Gastrocnemius medialis (tissue), 4 donors: Measurements from ENCODE around the gene FARP1. TPM values are rescaled to one million over a fixed set of nuclear protein-coding genes. Genes with fewer than 3 reads are reported as not detected.

Source experiments
- ATAC-seq, 2 donors: fragments of 150-250 bp; one replicate each; pipeline ENCODE4 v1.9.1; 2016
- DNase-seq, 2 donors: peaks; one replicate each; pipeline ENCODE4 v3.0.0-alpha.2; 2019
- H3K27ac ChIP-seq, 4 donors: fragments of 200-600 bp; sonication (generic); 1 replicate in 1 of 4; 2 replicates in 3 of 4; pipeline ENCODE4 v1.5.1; 2016 to 2018; ENCODE audit warnings: mild to moderate bottlenecking in 2 of 4, moderate library complexity in 1 of 4
- H3K27me3 ChIP-seq, 3 donors: fragments of 200-600 bp; sonication (generic) in 2 of 3; 1 replicate in 1 of 3; 2 replicates in 2 of 3; pipeline versions ENCODE4 v1.5.1 to v1.6.0; 2016 to 2019; ENCODE audit warnings: mild to moderate bottlenecking in 1 of 3, moderate library complexity in 1 of 3
- H3K36me3 ChIP-seq, 2 donors: fragments of 200-600 bp; sonication (generic) in 1 of 2; one replicate each; pipeline ENCODE4 v1.5.1; 2017 to 2018
- H3K4me1 ChIP-seq, 2 donors: fragments of 200-600 bp; sonication (generic) in 1 of 2; one replicate each; pipeline ENCODE4 v1.5.1; 2016 to 2017; ENCODE audit warnings: mild to moderate bottlenecking in 2 of 2
- H3K4me3 ChIP-seq, 4 donors: fragments of 200-600 bp; sonication (generic) in 3 of 4; 1 replicate in 1 of 4; 2 replicates in 3 of 4; pipeline ENCODE4 v1.5.1; 2016 to 2019; ENCODE audit warnings: mild to moderate bottlenecking in 2 of 4
- H3K9me3 ChIP-seq, 3 donors: fragments of 200-600 bp; sonication (generic) in 2 of 3; 1 replicate in 1 of 3; 2 replicates in 2 of 3; pipeline ENCODE4 v1.5.1; 2016 to 2019
- CTCF ChIP-seq, 5 experiments: fragments of 450-650 bp in 3 of 5; fragments of 200-600 bp in 2 of 5; sonication (generic) in 2 of 5; IDR thresholded peaks in 4 of 5; conservative IDR thresholded peaks in 1 of 5; 1 replicate in 4 of 5; 2 replicates in 1 of 5; pipeline ENCODE4 v1.5.1; 2016 to 2019; ENCODE audit warnings: antibody characterized with exemption in 5 of 5, mild to moderate bottlenecking in 3 of 5, moderate library complexity in 3 of 5
- POLR2A ChIP-seq, 2 donors: fragments of 450-650 bp; IDR thresholded peaks; one replicate each; pipeline ENCODE4 v1.6.1; 2017; ENCODE audit warnings: antibody characterized with exemption in 2 of 2, mild to moderate bottlenecking in 2 of 2, moderate library complexity in 2 of 2
- in situ Hi-C, 4 donors: fragments of 200-750 bp; cut with MboI; loops; one replicate each; pipeline versions ENCODE4 v1.15.0 to v1.8.0; 2017; ENCODE audit warnings: low sequenced_read_pairs in 4 of 4
- intact Hi-C: fragments of 100-400 bp; cut with DNase I; formaldehyde crosslinking; loops from one replicate; pipeline ENCODE4 v1.15.1; 2023; ENCODE audit warnings: low total_unique reads
- total RNA-seq, 4 donors: library from RNA; depleted of rRNA; stranded (reverse); fragments of >200 nt; gene quantifications; one replicate each; pipeline versions ENCODE4 v1.1.0 to v1.2.3, GENCODE V29; 2016

FARP1 gene
- total RNA-seq, 4 donors from 2014 or later: 3.5 to 9.8 (median 4.9) TPM

GRCh38 chr13:98129059-98129746 is 13.7 kb upstream of the FARP1 start:
- H3K9me3 ChIP-seq: no peaks in the 10 kb centered on the region
- no peak for ATAC-seq
- no peaks in the 10 kb centered on the region for H3K27me3 ChIP-seq
- no peaks in the 10 kb centered on the region for H3K4me1 ChIP-seq
- intact Hi-C loops (no loop called here), in situ Hi-C loops (loop anchor here in 1 of 4 donors (25.0 kb wide), 1 partner anchor 533 kb away; no protein-coding TSS in a partner anchor)
- no peaks in the 10 kb centered on the region for H3K36me3 ChIP-seq
- H3K27ac ChIP-seq: no peak overlapping the region
- H3K4me3 ChIP-seq: no peak overlapping the region
- no peak for DNase-seq
- TF ChIP-seq POLR2A (IDR thresholded peaks at IDR 0.05) (no peak), CTCF (IDR thresholded peaks at IDR 0.05 in 4 of 5, conservative IDR thresholded peaks at IDR 0.05 in 1 of 5) (no peak)

- Histone ChIP-seq H3K4me1 (no peaks in the 10 kb centered on the region), H3K27ac (no peak overlapping the region), H3K9me3 (no peaks in the 10 kb centered on the region), H3K27me3 (no peaks in the 10 kb centered on the region), H3K36me3 (no peaks in the 10 kb centered on the region), H3K4me3 (no peak overlapping the region)
- DNase-seq: no peak
- TF ChIP-seq POLR2A (IDR thresholded peaks at IDR 0.05): no peak
- no peak for TF ChIP-seq CTCF (IDR thresholded peaks at IDR 0.05 in 4 of 5, conservative IDR thresholded peaks at IDR 0.05 in 1 of 5)
- intact Hi-C loops (loop anchor here (10.0 kb wide), 1 partner anchor 271 kb away; no protein-coding TSS in a partner anchor), in situ Hi-C loops (loop anchor here in 1 of 4 donors (25.0 kb wide), 1 partner anchor 528 kb away; no protein-coding TSS in a partner anchor)
- no peak for ATAC-seq
These were observed 8.9 kb upstream of the FARP1 start for GRCh38 chr13:98133946-98134345.

- no peaks in the 10 kb centered on the region for H3K4me1 ChIP-seq
- no peak for DNase-seq
- no peak overlapping the region for H3K4me3 ChIP-seq
- H3K27ac ChIP-seq: no peak overlapping the region
- no peaks in the 10 kb centered on the region for H3K9me3 ChIP-seq
- H3K36me3 ChIP-seq: no peaks in the 10 kb centered on the region
- intact Hi-C loops: loop anchor here (10.0 kb wide), 1 partner anchor 270 kb away; no protein-coding TSS in a partner anchor
- no peaks in the 10 kb centered on the region for H3K27me3 ChIP-seq
- no peak for ATAC-seq
- TF ChIP-seq CTCF (IDR thresholded peaks at IDR 0.05 in 4 of 5, conservative IDR thresholded peaks at IDR 0.05 in 1 of 5) (no peak), POLR2A (IDR thresholded peaks at IDR 0.05) (no peak)
- in situ Hi-C loops: loop anchor here in 1 of 4 donors (25.0 kb wide), 1 partner anchor 527 kb away; no protein-coding TSS in a partner anchor
These were observed 8.0 kb upstream of the FARP1 start for GRCh38 chr13:98134901-98135300.

- Histone ChIP-seq H3K27me3 (peaks cover 0 to 6% (median 0%) of the 10 kb centered on the region in 3 donors), H3K27ac (no peak overlapping the region), H3K4me1 (peaks cover 2 to 17% of the 10 kb centered on the region in 2 donors), H3K9me3 (no peaks in the 10 kb centered on the region), H3K4me3 (no peak overlapping the region), H3K36me3 (no peaks in the 10 kb centered on the region)
- in situ Hi-C loops (loop anchor here in 2 of 4 donors (10.0 to 25.0 kb wide), 2 partner anchors 514 to 521 kb away; no protein-coding TSS in a partner anchor), intact Hi-C loops (no loop called here)
- TF ChIP-seq CTCF (IDR thresholded peaks at IDR 0.05 in 4 of 5, conservative IDR thresholded peaks at IDR 0.05 in 1 of 5): no peak
- no peak for TF ChIP-seq POLR2A (IDR thresholded peaks at IDR 0.05)
- ATAC-seq (no peak), DNase-seq (no peak)
These were observed 1.8 kb upstream of the FARP1 start for GRCh38 chr13:98141091-98141490.
